Fibroblast of mammary gland (primary cell): ENCODE measurements around the gene CFAP68.

Experiments
- DNase-seq: peaks from one replicate; pipeline ENCODE4 v3.0.0-alpha.2; 2010; ENCODE audit warnings: low read depth
- H3K4me3 ChIP-seq: 2 replicates; pipeline ENCODE4 v1.5.1; 2011; ENCODE audit warnings: low read depth, mild to moderate bottlenecking, low read length, moderate library complexity; ENCODE audit not compliant: control insufficient read depth
- CTCF ChIP-seq: conservative IDR thresholded peaks from 2 replicates; pipeline ENCODE4 v1.5.1; 2011; ENCODE audit warnings: low read depth, low read length, inconsistent platforms; ENCODE audit not compliant: control insufficient read depth, insufficient read depth

The CFAP68 gene

GRCh38 chr11:111846063-111846462 lies 33.3 kb upstream of the CFAP68 start:
- DNase-seq, result peak; percentile 81
- H3K4me3 ChIP-seq, result no peak overlapping the region
- no peak for TF ChIP-seq CTCF

- DNase-seq, result peak; percentile 82
- H3K4me3 ChIP-seq, result no peak overlapping the region
- no peak for TF ChIP-seq CTCF
Measured at GRCh38 chr11:111846636-111847035, 32.7 kb upstream of the CFAP68 start.

- no peak for DNase-seq
- H3K4me3 ChIP-seq, result no peak overlapping the region
- TF ChIP-seq CTCF, result no peak
Measured at GRCh38 chr11:111849631-111850030, 29.7 kb upstream of the CFAP68 start.

- TF ChIP-seq CTCF, result no peak
- no peak overlapping the region for H3K4me3 ChIP-seq
- DNase-seq, result no peak
Measured at GRCh38 chr11:111851067-111851466, 28.3 kb upstream of the CFAP68 start.

- peak; percentile 65 for TF ChIP-seq CTCF
- DNase-seq, result peak; percentile 52
- H3K4me3 ChIP-seq, result no peak overlapping the region
Measured at GRCh38 chr11:111851636-111852035, 27.7 kb upstream of the CFAP68 start.

GRCh38 chr11:111852103-111852502 lies 27.2 kb upstream of the CFAP68 start:
- H3K4me3 ChIP-seq, result no peak overlapping the region
- no peak for DNase-seq
- no peak for TF ChIP-seq CTCF

- no peak for TF ChIP-seq CTCF
- H3K4me3 ChIP-seq, result no peak overlapping the region
- DNase-seq, result no peak
Measured at GRCh38 chr11:111855506-111855905, 23.8 kb upstream of the CFAP68 start.
